MG63 (cell line): Measurements from ENCODE around the gene PRRT2. TPM values are rescaled to one million over a fixed set of nuclear protein-coding genes. Genes with fewer than 3 reads are reported as not detected.
A peak's percentile ranks its signal among the peaks of the same experiment; 100 is the strongest.

Source experiments
- DNase-seq: peaks from one replicate; pipeline ENCODE4 v3.0.0-alpha.2; 2020
- H3K27me3 ChIP-seq: fragments of 250-450 bp; sonication (Bioruptor Pico); 2 replicates; pipeline ENCODE4 v1.5.1; 2020; ENCODE audit warnings: mild to moderate bottlenecking, moderate library complexity
- H3K36me3 ChIP-seq: fragments of 250-450 bp; sonication (Bioruptor Pico); 2 replicates; pipeline ENCODE4 v1.5.1; 2020; ENCODE audit warnings: mild to moderate bottlenecking, moderate library complexity
- H3K4me3 ChIP-seq: fragments of 250-450 bp; sonication (Bioruptor Pico); 2 replicates; pipeline ENCODE4 v1.5.1; 2020; ENCODE audit warnings: mild to moderate bottlenecking, moderate library complexity
- H3K9me3 ChIP-seq: fragments of 250-450 bp; sonication (Bioruptor Pico); 2 replicates; pipeline ENCODE4 v1.5.1; 2020; ENCODE audit warnings: mild to moderate bottlenecking, moderate library complexity
- total RNA-seq: library from RNA; depleted of rRNA; stranded (reverse); fragments of >200 nt; shearing (Covaris generic); gene quantifications from 2 replicates; pipeline ENCODE4 v1.2.3, GENCODE V29; 2014; ENCODE audit warnings: low replicate concordance; rRNA removed

Gene PRRT2
- total RNA-seq, 1 experiment from 2014 or later: not detected

- Histone ChIP-seq H3K36me3 (peaks cover 34% of the 10 kb centered on the region), H3K9me3 (no peaks in the 10 kb centered on the region), H3K27me3 (no peaks in the 10 kb centered on the region), H3K4me3 (peak overlapping the region; percentile 76)
- DNase-seq: peak; percentile 33
These were observed 50.4 kb downstream of the PRRT2 start for GRCh38 chr16:29862383-29862883.

- peaks cover 34% of the 10 kb centered on the region for H3K36me3 ChIP-seq
- peak; percentile 95 for DNase-seq
- H3K27me3 ChIP-seq: no peaks in the 10 kb centered on the region
- no peaks in the 10 kb centered on the region for H3K9me3 ChIP-seq
- H3K4me3 ChIP-seq: peak within 1 kb of the TSS; percentile 76
These were observed 51.1 kb downstream of the PRRT2 start, which contains the start of gene CDIPT for GRCh38 chr16:29862884-29863668. Gene CDIPT (minus strand): TSS chr16:29863226. CDS start chr16:29862857, 369 bp downstream.

DNA sequence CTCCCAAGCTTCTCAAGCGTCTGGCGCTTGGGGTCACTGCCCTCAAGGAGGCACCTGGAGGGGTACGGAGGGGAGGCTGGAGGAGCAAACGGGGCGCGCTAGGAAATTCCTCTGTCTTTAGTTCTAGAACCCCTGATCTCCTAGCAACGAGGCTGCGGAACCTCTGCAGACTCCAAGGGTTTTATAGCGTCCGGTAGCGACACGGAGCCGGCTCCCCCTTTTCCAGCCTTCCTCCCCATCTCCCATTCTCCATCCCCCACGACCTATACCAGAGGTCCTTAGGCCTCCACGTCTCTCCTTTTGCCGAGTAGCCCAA, 51.6 kb downstream of the PRRT2 start:
- peaks cover 29% of the 10 kb centered on the region for H3K36me3 ChIP-seq
- DNase-seq: no peak
- no peaks in the 10 kb centered on the region for H3K9me3 ChIP-seq
- H3K27me3 ChIP-seq: no peaks in the 10 kb centered on the region
- peak overlapping the region; percentile 76 for H3K4me3 ChIP-seq

DNA sequence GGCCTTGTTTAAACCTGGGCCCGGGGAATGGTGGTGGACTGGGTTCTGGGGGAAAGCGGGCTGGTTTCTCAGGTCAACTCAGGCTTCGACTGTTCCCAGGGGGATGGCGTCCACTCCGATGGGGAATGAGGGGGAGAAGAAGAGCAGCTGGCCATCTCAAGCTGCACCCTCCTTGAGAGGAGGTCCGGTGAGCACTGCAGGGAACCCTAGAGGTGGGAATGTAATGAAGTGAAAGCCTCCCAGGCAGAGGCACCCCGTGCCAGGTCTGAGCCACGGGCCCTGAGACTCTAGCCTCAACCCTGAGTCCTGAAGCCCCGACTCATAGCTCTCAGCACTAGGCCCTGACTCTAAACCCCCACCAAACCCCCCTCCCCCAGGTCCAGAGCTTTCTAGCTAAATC, 52.2 kb downstream of the PRRT2 start:
- H3K9me3 ChIP-seq: no peaks in the 10 kb centered on the region
- DNase-seq: no peak

More for the DNA sequence above, 52.2 kb downstream of the PRRT2 start:
- no peaks in the 10 kb centered on the region for H3K27me3 ChIP-seq
- H3K36me3 ChIP-seq: peaks cover 23% of the 10 kb centered on the region
- no peak overlapping the region for H3K4me3 ChIP-seq

Other genes with a start within 250 kb of the PRRT2 start
- not detected in 2 replicates for gene SPN, start 148.9 kb upstream of the PRRT2 start, total RNA-seq
- 0.36 and 0.64 TPM in 2 replicates for gene QPRT, start 133.0 kb upstream of the PRRT2 start, total RNA-seq
- not detected in 2 replicates for gene C16orf54, start 66.2 kb upstream of the PRRT2 start, total RNA-seq
- gene ZG16, start 33.9 kb upstream of the PRRT2 start, total RNA-seq: not detected in 2 replicates
- 74.9 and 134 TPM in 2 replicates for gene KIF22, start 21.4 kb upstream of the PRRT2 start, total RNA-seq
- gene MAZ, start 5.7 kb upstream of the PRRT2 start, total RNA-seq: 331 and 420 TPM in 2 replicates
- 90.0 and 113 TPM in 2 replicates for gene PAGR1, start 4.0 kb downstream of the PRRT2 start, total RNA-seq
- gene MVP, start 8.3 kb downstream of the PRRT2 start, total RNA-seq: 77.1 and 147 TPM in 2 replicates
- gene CDIPT, start 51.0 kb downstream of the PRRT2 start, total RNA-seq: 64.9 and 78.6 TPM in 2 replicates
- 18.0 and 28.5 TPM in 2 replicates for gene SEZ6L2, start 87.4 kb downstream of the PRRT2 start, total RNA-seq
- 48.3 and 73.0 TPM in 2 replicates for gene ASPHD1, start 88.3 kb downstream of the PRRT2 start, total RNA-seq
- gene KCTD13, start 114.0 kb downstream of the PRRT2 start, total RNA-seq: 5.1 and 7.6 TPM in 2 replicates
- 96.9 and 121 TPM in 2 replicates for gene TMEM219, start 149.9 kb downstream of the PRRT2 start, total RNA-seq
- 41.3 and 59.4 TPM in 2 replicates for gene TAOK2, start 161.7 kb downstream of the PRRT2 start, total RNA-seq
- gene HIRIP3, start 183.4 kb downstream of the PRRT2 start, total RNA-seq: 6.5 and 25.9 TPM in 2 replicates
- gene INO80E, start 184.0 kb downstream of the PRRT2 start, total RNA-seq: 97.4 and 290 TPM in 2 replicates
- gene DOC2A, start 198.8 kb downstream of the PRRT2 start, total RNA-seq: not detected in 2 replicates
- not detected in 2 replicates for gene C16orf92, start 211.0 kb downstream of the PRRT2 start, total RNA-seq
- 0.20 TPM in 1 of 2 replicates, not detected in the other for gene TLCD3B, start 219.1 kb downstream of the PRRT2 start, total RNA-seq